HepG2 (cell line): ENCODE measurements around the gene ITK. TPM values are rescaled to one million over a fixed set of nuclear protein-coding genes. Genes with fewer than 3 reads are reported as not detected.

Source experiments
- ATAC-seq: fragments of 200-7000 bp; cut with Tn5 transposase; 3 replicates; pipeline ENCODE4 v1.9.1; 2020; ENCODE audit warnings: mild to moderate bottlenecking, moderate library complexity
- BruUV-seq: library from RNA; stranded (reverse); fragments of 400-500 nt; replicated peaks from 2 replicates; lab custom pipeline; 2021; lab: Mats Ljungman, UMichigan
- CTCF ChIA-PET: fragments of 300-600 bp; formaldehyde crosslinking; extraction: SDS; loops from one replicate; lab custom pipeline; 2021; ENCODE audit warnings: low total read pairs, inconsistent platforms, low intra/inter-chr PET ratio; lab: Yijun Ruan, JAX
- POLR2A ChIA-PET: fragments of 350-600 bp; sonication (Branson Sonifier 250); formaldehyde crosslinking; loops from one replicate; lab custom pipeline; 2020; ENCODE audit warnings: antibody characterized with exemption, inconsistent platforms; lab: Yijun Ruan, JAX
- DNase-seq: peaks from one replicate; pipeline ENCODE4 v3.0.0-alpha.2; 2015; ENCODE audit warnings: low spot score
- FAIRE-seq: peaks from 3 replicates; lab custom pipeline; 2011; peaks lifted over from hg19 to GRCh38; lab: Jason Lieb, UNC
- H2AFZ ChIP-seq: one replicate; pipeline ENCODE4 v1.6.1; 2011; ENCODE audit warnings: low read length, inconsistent platforms
- H3K27ac ChIP-seq: fragments of 300-600 bp; 3 replicates; pipeline ENCODE4 v1.8.0; 2011; ENCODE audit warnings: mixed run types, mild to moderate bottlenecking, mixed read lengths, low read length, inconsistent platforms; ENCODE audit not compliant: insufficient read depth; ENCODE audit errors: extremely low read length
- H3K27me3 ChIP-seq, 2 experiments: fragments of 200-600 bp in 1 of 2; 2 replicates in 1 of 2; 3 replicates in 1 of 2; pipeline versions ENCODE4 v1.6.0 to v1.8.0; 2011; ENCODE audit warnings: low read length in 2 of 2, mild to moderate bottlenecking in 2 of 2, moderate library complexity in 2 of 2, inconsistent platforms in 1 of 2; ENCODE audit not compliant: insufficient read depth in 2 of 2, control insufficient read depth in 1 of 2
- H3K36me3 ChIP-seq, 2 experiments: fragments of 200-600 bp in 1 of 2; replicated peaks in 1 of 2; 2 replicates in 1 of 2; 3 replicates in 1 of 2; pipeline versions ENCODE4 v1.5.1 to v1.8.0; 2011; ENCODE audit warnings: low read length in 2 of 2, inconsistent platforms in 1 of 2; ENCODE audit not compliant: insufficient read depth in 2 of 2, control insufficient read depth in 1 of 2
- H3K4me1 ChIP-seq: 2 replicates; pipeline ENCODE4 v1.5.1; 2012; ENCODE audit warnings: low read length, inconsistent platforms; ENCODE audit not compliant: insufficient read depth
- H3K4me2 ChIP-seq: 2 replicates; pipeline ENCODE4 v1.6.0; 2011; ENCODE audit warnings: low read depth, low read length, inconsistent platforms
- H3K4me3 ChIP-seq, 3 experiments: fragments of 200-600 bp in 1 of 3; sonication (generic), shearing (Covaris generic) in 1 of 3; replicated peaks in 1 of 3; 2 replicates each; pipeline ENCODE4 v1.5.1; 2011 to 2016; ENCODE audit warnings: low read length in 3 of 3, inconsistent platforms in 2 of 3, low read depth in 2 of 3, mild to moderate bottlenecking in 2 of 3, control low read depth in 1 of 3, mixed read lengths in 1 of 3; ENCODE audit not compliant: insufficient read depth in 1 of 3
- H3K79me2 ChIP-seq: one replicate; pipeline ENCODE4 v1.6.1; 2011; ENCODE audit warnings: low read length, inconsistent platforms; ENCODE audit not compliant: insufficient read depth
- H3K9ac ChIP-seq: 2 replicates; pipeline ENCODE4 v1.6.0; 2011; ENCODE audit warnings: mild to moderate bottlenecking, low read depth, low read length, inconsistent platforms; ENCODE audit not compliant: insufficient read depth
- H3K9me3 ChIP-seq: 2 replicates; pipeline ENCODE4 v1.5.1; 2012; ENCODE audit warnings: mild to moderate bottlenecking, low read length
- H4K20me1 ChIP-seq: 2 replicates; pipeline ENCODE4 v1.6.0; 2011; ENCODE audit warnings: inconsistent platforms, mild to moderate bottlenecking, low read length, moderate library complexity; ENCODE audit not compliant: insufficient read depth
- AKAP8 ChIP-seq: sonication (generic); formaldehyde crosslinking; IDR thresholded peaks from 2 replicates; pipeline ENCODE4 v1.5.1; 2020; ENCODE audit warnings: mild to moderate bottlenecking, missing genetic modification reagents
- ELF3 ChIP-seq: IDR thresholded peaks from 2 replicates; pipeline ENCODE4 v1.6.1; 2016; ENCODE audit warnings: missing genetic modification reagents, missing compliant biosample characterization
- FOXO1 ChIP-seq: sonication (generic); formaldehyde crosslinking; IDR thresholded peaks from 2 replicates; pipeline ENCODE4 v1.4.0; 2020; ENCODE audit warnings: missing genetic modification reagents
- HMGXB3 ChIP-seq: sonication (generic); formaldehyde crosslinking; IDR thresholded peaks from 2 replicates; pipeline ENCODE4 v1.4.0; 2020; ENCODE audit warnings: missing genetic modification reagents, borderline replicate concordance
- ZNF224 ChIP-seq: sonication (generic); formaldehyde crosslinking; IDR thresholded peaks from 2 replicates; pipeline ENCODE4 v1.5.0; 2020; ENCODE audit warnings: mild to moderate bottlenecking, missing genetic modification reagents
- ZNF468 ChIP-seq: sonication (generic); formaldehyde crosslinking; IDR thresholded peaks from 2 replicates; pipeline ENCODE4 v1.8.0; 2022; ENCODE audit warnings: mild to moderate bottlenecking, moderate library complexity, missing genetic modification reagents
- ZNF549 ChIP-seq: sonication (generic); formaldehyde crosslinking; IDR thresholded peaks from 2 replicates; pipeline ENCODE4 v1.5.0; 2020; ENCODE audit warnings: missing genetic modification reagents
- ZNF704 ChIP-seq: sonication (generic); formaldehyde crosslinking; IDR thresholded peaks from 2 replicates; pipeline ENCODE4 v1.8.1; 2023; ENCODE audit warnings: mild to moderate bottlenecking, inconsistent platforms, moderate library complexity, missing genetic modification reagents, borderline replicate concordance
- ZNF761 ChIP-seq: sonication (generic); formaldehyde crosslinking; conservative IDR thresholded peaks from 2 replicates; pipeline ENCODE4 v1.4.0; 2020; ENCODE audit warnings: mild to moderate bottlenecking, missing genetic modification reagents
- ZNF770 ChIP-seq: sonication (generic); formaldehyde crosslinking; IDR thresholded peaks from 2 replicates; pipeline ENCODE4 v1.5.0; 2020; ENCODE audit warnings: mild to moderate bottlenecking, missing genetic modification reagents
- WGBS: methylation state at CpG from one replicate; pipeline ENCODE4 v1.1.6; 2017; ENCODE audit warnings: low lambda C conversion rate; 5-methylcytosine and 5-hydroxymethylcytosine counted together
- in situ Hi-C: cut with HindIII; loops from 2 replicates; pipeline ENCODE4 v1.10.0; 2017; ENCODE audit warnings: low pct_unique_long_range_greater_than_20kb; ENCODE audit not compliant: extremely low pct_ligation_motif_present
- intact Hi-C: fragments of 100-400 bp; cut with micrococcal nuclease; formaldehyde crosslinking; loops from one replicate; pipeline ENCODE4 v1.10.0; 2022; ENCODE audit not compliant: unreplicated experiment
- polyA plus RNA-seq, 8 experiments: library from polyadenylated mRNA; depleted of rRNA in 3 of 8; stranded (reverse) in 7 of 8; unstranded in 1 of 8; fragments of >200 nt; fragmentation: Illumina TruSeq in 4 of 8; extraction: Trizol in 4 of 8; gene quantifications; 2 replicates each; pipeline versions ENCODE4 v1.2.1 to v1.2.3, GENCODE V29; 2011 to 2016; ENCODE audit warnings: low read depth in 4 of 8, missing spikeins in 1 of 8, mixed read lengths in 1 of 8; ENCODE audit not compliant: insufficient read depth in 1 of 8
- total RNA-seq, 5 experiments: library from RNA; depleted of rRNA; stranded (reverse); fragments of >200 nt; fragmentation: Illumina TruSeq; extraction: Trizol; gene quantifications; 2 replicates each; pipeline ENCODE4 v1.2.3, GENCODE V29; 2016; ENCODE audit warnings: low read depth in 1 of 5
- TF ChIP-seq, protein P1 (sequence below): IDR thresholded peaks from 2 replicates; pipeline ENCODE4 v1.6.1; 2016; ENCODE audit warnings: missing biosample characterization, missing genetic modification reagents, low read depth
- TF ChIP-seq, protein P2 (sequence below): IDR thresholded peaks from 2 replicates; pipeline ENCODE4 v1.6.1; 2016; ENCODE audit warnings: mild to moderate bottlenecking

Gene ITK
- total and polyA plus RNA-seq, 2 of the 13 experiments (the other 11 are each of a cell fraction or from before 2014, with no cell fraction given): 0.01 TPM; not detected in 1

DNA sequence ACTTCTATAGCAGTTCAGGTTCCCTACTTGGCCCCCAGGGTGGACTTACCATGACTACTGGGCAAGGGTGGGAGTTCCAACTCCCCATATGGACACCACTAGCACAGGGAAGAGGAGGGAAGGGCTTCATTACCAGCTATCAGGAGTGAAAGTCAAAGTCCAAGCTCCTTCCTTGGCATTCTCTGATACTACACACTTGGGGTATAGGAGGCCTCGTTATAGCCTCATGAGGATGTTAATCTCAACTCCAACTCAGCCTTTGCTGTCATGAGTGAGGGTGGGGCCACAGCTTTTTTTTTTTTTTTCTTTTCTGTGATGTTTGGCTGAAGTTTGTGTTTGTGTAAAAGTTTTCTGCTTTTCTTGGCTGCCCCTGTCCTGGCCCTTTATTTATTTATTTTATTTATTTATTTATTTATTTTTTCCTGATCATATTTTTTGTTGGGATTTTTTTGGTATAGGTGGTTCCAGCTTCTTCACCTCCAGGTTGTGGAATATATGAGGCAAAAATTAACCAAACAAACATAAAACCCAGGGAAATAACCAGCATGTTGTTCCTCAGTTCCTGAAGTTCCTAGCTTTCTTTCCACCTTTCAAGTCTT, 23.2 kb upstream of the ITK start:
- BruUV-seq: no TSS peak
- no peak overlapping the region for H3K4me3 ChIP-seq
- CTCF ChIA-PET: no interaction called here
- H3K36me3 ChIP-seq: no peaks in the 10 kb centered on the region
- TF ChIP-seq ZNF761 (CRISPR knock-in tag) (no peak), AKAP8 (no peak), FOXO1 (CRISPR knock-in tag) (no peak), ZNF468 (CRISPR knock-in tag) (no peak), ZNF549 (CRISPR knock-in tag) (no peak), ZNF770 (no peak), ELF3 (CRISPR knock-in tag) (no peak), ZNF224 (CRISPR knock-in tag) (no peak), ZNF704 (CRISPR knock-in tag) (no peak), HMGXB3 (CRISPR knock-in tag) (no peak)
- TF ChIP-seq, protein P1, sequence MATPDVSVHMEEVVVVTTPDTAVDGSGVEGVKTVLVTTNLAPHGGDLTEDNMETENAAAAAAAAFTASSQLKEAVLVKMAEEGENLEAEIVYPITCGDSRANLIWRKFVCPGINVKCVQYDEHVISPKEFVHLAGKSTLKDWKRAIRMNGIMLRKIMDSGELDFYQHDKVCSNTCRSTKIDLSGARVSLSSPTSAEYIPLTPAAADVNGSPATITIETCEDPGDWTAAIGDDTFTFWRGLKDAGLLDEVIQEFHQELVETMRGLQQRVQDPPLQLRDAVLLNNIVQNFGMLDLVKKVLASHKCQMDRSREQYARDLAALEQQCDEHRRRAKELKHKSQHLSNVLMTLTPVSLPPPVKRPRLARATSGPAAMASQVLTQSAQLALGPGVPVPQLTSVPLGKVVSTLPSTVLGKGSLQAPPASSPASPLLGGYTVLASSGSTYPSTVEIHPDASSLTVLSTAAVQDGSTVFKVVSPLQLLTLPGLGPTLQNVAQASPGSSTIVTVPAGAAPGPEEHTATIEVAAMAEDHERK (CRISPR knock-in tag): no peak
- TF ChIP-seq, protein P2, sequence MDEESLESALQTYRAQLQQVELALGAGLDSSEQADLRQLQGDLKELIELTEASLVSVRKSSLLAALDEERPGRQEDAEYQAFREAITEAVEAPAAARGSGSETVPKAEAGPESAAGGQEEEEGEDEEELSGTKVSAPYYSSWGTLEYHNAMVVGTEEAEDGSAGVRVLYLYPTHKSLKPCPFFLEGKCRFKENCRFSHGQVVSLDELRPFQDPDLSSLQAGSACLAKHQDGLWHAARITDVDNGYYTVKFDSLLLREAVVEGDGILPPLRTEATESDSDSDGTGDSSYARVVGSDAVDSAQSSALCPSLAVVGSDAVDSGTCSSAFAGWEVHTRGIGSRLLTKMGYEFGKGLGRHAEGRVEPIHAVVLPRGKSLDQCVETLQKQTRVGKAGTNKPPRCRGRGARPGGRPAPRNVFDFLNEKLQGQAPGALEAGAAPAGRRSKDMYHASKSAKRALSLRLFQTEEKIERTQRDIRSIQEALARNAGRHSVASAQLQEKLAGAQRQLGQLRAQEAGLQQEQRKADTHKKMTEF (CRISPR knock-in tag): no peak
- TF ChIP-seq, all 625 proteins: peak for 0
- ATAC-seq: no peak
- H2AFZ ChIP-seq: no peak overlapping the region
- no peaks in the 10 kb centered on the region for H3K9me3 ChIP-seq
- no peak for FAIRE-seq
- POLR2A ChIA-PET: no interaction called here
- no peaks in the 10 kb centered on the region for H3K79me2 ChIP-seq
- H3K4me1 ChIP-seq: no peaks in the 10 kb centered on the region
- no peaks in the 10 kb centered on the region for H4K20me1 ChIP-seq
- intact Hi-C loops (no loop called here), in situ Hi-C loops (no loop called here)
- no peak overlapping the region for H3K27ac ChIP-seq
- WGBS: 0% methylated on average over 1 of the region's 1 CpG
- DNase-seq: no peak
- peaks cover 0 to 11% of the 10 kb centered on the region in 2 experiments; a peak in 3 of 5 replicates for H3K27me3 ChIP-seq
- no peak overlapping the region for H3K4me2 ChIP-seq
- no peak overlapping the region for H3K9ac ChIP-seq
